ENCODE measurements around the gene GGT6.

GRCh38 chr17:4577386-4577993, 17.1 kb upstream of the GGT6 start:
- no peak for TF ChIP-seq CTCF (conservative IDR thresholded peaks at IDR 0.05; ENCODE audit: low read length)
- TF ChIP-seq EZH2phosphoT487 (IDR thresholded peaks at IDR 0.05; ENCODE audit: borderline replicate concordance) = no peak
